Measurements from ENCODE around the gene JADE1. TPM values are rescaled to one million over a fixed set of nuclear protein-coding genes. Genes with fewer than 3 reads are reported as not detected.

Gene JADE1
- polyA plus RNA-seq, 1 of the 3 experiments (the other 2 are of a cell fraction), result 9.1 TPM

DNA sequence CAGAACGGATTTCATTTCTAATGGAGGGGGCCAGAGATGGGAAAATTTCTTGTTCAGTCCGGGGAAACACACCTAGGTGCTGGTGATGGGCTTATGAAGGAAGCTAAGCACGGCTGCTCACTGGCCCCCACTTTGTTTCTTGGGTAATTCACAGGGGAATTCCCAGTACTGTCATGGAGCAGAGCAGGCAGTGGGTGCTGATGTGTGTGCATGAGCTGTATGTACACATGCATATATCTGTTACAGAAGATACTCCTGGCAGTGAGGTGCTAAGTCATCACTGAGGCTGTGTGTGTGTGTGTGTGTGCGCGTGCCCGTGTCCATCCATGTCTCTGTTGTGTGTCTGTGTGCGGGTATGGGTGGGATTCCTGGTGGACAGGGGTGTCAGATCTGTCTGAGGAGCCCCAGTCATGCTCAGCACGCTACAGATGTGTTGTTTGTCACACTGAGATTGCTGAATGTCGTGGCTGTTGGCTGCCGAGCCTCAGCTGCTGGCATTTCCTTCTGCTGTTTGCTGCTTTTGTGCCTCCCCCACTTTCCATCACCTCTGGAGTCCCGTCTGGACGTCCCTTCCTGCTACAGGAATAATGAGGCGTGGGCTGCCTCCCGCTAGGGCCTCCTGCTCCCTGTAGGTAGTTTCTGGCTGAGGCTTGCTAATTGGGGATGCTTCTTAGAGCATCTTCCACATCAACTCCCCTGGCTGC lies 53.3 kb downstream of the JADE1 start:
- Histone ChIP-seq H3K4me3 (ENCODE audit: low read depth in 2 of 2, low read length in 1 of 2) (no peak overlapping the region), H3K27ac (ENCODE audit: low read depth in 2 of 2, low read length in 1 of 2) (no peak overlapping the region; a peak in 1 of 4 replicates), H3K4me2 (no peak overlapping the region), H3K9me3 (no peaks in the 10 kb centered on the region), H3K27me3 (ENCODE audit: insufficient read depth) (no peaks in the 10 kb centered on the region), H3K9me2 (no peaks in the 10 kb centered on the region), H2AFZ (ENCODE audit: low read depth) (no peak overlapping the region), H3K79me2 (ENCODE audit: insufficient read depth) (peaks cover 7% of the 10 kb centered on the region; the same call in 1 of the 2 replicates), H3K36me3 (replicated peaks in 1 of 2; ENCODE audit: control insufficient read depth in 1 of 2, insufficient read depth in 2 of 2, low read length in 1 of 2) (peaks cover 30 to 78% of the 10 kb centered on the region in 2 experiments), H3K4me1 (ENCODE audit: control insufficient read depth in 1 of 2, insufficient read depth in 2 of 2, low read depth in 1 of 2, low read length in 1 of 2) (peaks cover 0 to 23% of the 10 kb centered on the region in 2 experiments; a peak in 1 of 4 replicates), H3F3A (replicated peaks; ENCODE audit: insufficient read depth) (no peaks in the 10 kb centered on the region), H4K20me1 (ENCODE audit: insufficient read depth) (no peaks in the 10 kb centered on the region), H3K9ac (no peak overlapping the region)
- no peak for DNase-seq
- WGBS (ENCODE audit: low lambda C conversion rate), result 88% methylated on average over 11 of the region's 14 CpGs
- CTCF ChIA-PET, result interaction anchor here (0.6 to 2.6 kb wide), 34 partner anchors 8 to 672 kb away, joined by 3 to 15 read pairs (median 4); partner anchors contain the start of gene JADE1
- POLR2A ChIA-PET, result interaction anchor here (1.0 kb wide), 1 partner anchor 50 kb away, joined by 3 read pairs; no protein-coding TSS in a partner anchor
- TF ChIP-seq MEF2A (IDR thresholded peaks at IDR 0.05; ENCODE audit: borderline replicate concordance, low read depth), result no peak
- no peak for TF ChIP-seq PBX3 (IDR thresholded peaks at IDR 0.05)
- TF ChIP-seq SMC3 (IDR thresholded peaks at IDR 0.05; ENCODE audit: low read depth, low read length), result no peak
- TF ChIP-seq, protein P1, sequence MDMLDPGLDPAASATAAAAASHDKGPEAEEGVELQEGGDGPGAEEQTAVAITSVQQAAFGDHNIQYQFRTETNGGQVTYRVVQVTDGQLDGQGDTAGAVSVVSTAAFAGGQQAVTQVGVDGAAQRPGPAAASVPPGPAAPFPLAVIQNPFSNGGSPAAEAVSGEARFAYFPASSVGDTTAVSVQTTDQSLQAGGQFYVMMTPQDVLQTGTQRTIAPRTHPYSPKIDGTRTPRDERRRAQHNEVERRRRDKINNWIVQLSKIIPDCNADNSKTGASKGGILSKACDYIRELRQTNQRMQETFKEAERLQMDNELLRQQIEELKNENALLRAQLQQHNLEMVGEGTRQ (IDR thresholded peaks at IDR 0.05; ENCODE audit: borderline replicate concordance, low read depth, low read length), result no peak
- no peak for TF ChIP-seq USF1 (IDR thresholded peaks at IDR 0.05; ENCODE audit: borderline replicate concordance, low read depth)
- no peak for TF ChIP-seq RXRA (IDR thresholded peaks at IDR 0.05; ENCODE audit: borderline replicate concordance, low read depth)
- no peak for TF ChIP-seq JUND (IDR thresholded peaks at IDR 0.05)
- no peak for TF ChIP-seq ELF1 (IDR thresholded peaks at IDR 0.05)
- TF ChIP-seq NFIC (IDR thresholded peaks at IDR 0.05; ENCODE audit: borderline replicate concordance), result no peak
- no peak for TF ChIP-seq EZH2phosphoT487 (IDR thresholded peaks at IDR 0.05; ENCODE audit: borderline replicate concordance, low read depth)
- TF ChIP-seq TCF12 (IDR thresholded peaks at IDR 0.05), result no peak
- no peak for TF ChIP-seq MXI1 (IDR thresholded peaks at IDR 0.05; ENCODE audit: low read depth, low read length)

DNA sequence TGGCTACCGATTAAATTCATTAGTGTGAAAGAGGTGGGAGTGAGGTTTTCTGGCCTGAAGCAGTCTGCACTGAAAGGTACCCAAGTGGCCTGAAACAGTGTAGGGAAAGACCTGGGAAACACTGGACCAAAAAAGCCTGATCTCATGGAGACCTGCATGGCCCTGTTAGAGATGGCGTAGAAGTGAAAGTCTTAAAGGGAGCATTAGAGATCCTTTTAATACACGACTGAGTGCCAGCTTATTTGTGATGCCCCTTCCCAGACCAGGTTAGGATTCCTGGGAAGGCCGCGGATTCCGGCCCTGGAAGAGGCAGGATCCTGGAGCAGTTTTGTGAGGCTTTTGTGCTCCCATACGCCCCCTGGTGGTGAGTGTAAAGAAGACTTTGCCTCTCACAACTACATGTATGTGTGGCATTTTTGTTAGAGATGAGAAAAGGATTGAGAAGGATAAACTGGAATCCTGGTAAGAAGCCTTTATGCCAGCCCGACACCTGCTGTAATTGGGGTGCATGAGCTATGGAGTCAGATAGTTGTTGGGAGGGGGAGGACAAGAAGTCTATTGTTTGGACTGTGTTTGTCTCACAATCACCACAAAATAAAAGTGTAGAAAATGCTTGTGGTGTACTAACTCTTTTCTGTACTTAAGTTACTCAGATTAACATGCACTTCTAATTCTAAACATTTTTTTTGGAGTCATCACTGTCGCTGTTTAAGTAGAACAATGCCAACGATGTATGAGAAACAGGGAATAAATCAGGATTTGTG lies 54.0 kb downstream of the JADE1 start:
- H3K4me2 ChIP-seq, result no peak overlapping the region
- H3K9ac ChIP-seq, result no peak overlapping the region
- H3K27me3 ChIP-seq (ENCODE audit: insufficient read depth), result no peaks in the 10 kb centered on the region
- ChIA-PET POLR2A (no interaction called here), CTCF (interaction anchor here (0.6 to 2.6 kb wide), 34 partner anchors 8 to 673 kb away, joined by 3 to 15 read pairs (median 4); partner anchors contain the start of gene JADE1)
- H3K27ac ChIP-seq (ENCODE audit: low read depth in 2 of 2, low read length in 1 of 2), result peak overlapping the region in 1 of 2 experiments; percentile 12; a peak in 1 of 4 replicates
- H3K4me1 ChIP-seq (ENCODE audit: control insufficient read depth in 1 of 2, insufficient read depth in 2 of 2, low read depth in 1 of 2, low read length in 1 of 2), result peaks cover 0 to 23% of the 10 kb centered on the region in 2 experiments; a peak in 1 of 4 replicates
- H3K4me3 ChIP-seq (ENCODE audit: low read depth in 2 of 2, low read length in 1 of 2), result peak overlapping the region in 1 of 2 experiments; percentile 21; a peak in 1 of 4 replicates
- H3K9me3 ChIP-seq, result no peaks in the 10 kb centered on the region
- DNase-seq, result peak; percentile 70
- WGBS (ENCODE audit: low lambda C conversion rate), result 49% methylated on average over 10 of the region's 10 CpGs
- no peaks in the 10 kb centered on the region for H4K20me1 ChIP-seq (ENCODE audit: insufficient read depth)
- no peaks in the 10 kb centered on the region for H3K9me2 ChIP-seq
- no peak overlapping the region for H2AFZ ChIP-seq (ENCODE audit: low read depth)
- peaks cover 7% of the 10 kb centered on the region; the same call in 1 of the 2 replicates for H3K79me2 ChIP-seq (ENCODE audit: insufficient read depth)
- peaks cover 34 to 80% of the 10 kb centered on the region in 2 experiments for H3K36me3 ChIP-seq (replicated peaks in 1 of 2; ENCODE audit: control insufficient read depth in 1 of 2, insufficient read depth in 2 of 2, low read length in 1 of 2)
- no peaks in the 10 kb centered on the region for H3F3A ChIP-seq (replicated peaks; ENCODE audit: insufficient read depth)
- TF ChIP-seq USF1 (IDR thresholded peaks at IDR 0.05; ENCODE audit: borderline replicate concordance, low read depth) (no peak), RAD21 (IDR thresholded peaks at IDR 0.05; ENCODE audit: low read length) (peak; percentile 80), NFIC (IDR thresholded peaks at IDR 0.05; ENCODE audit: borderline replicate concordance) (no peak), CHD2 (IDR thresholded peaks at IDR 0.05; ENCODE audit: low read length, partially characterized antibody) (no peak)
- TF ChIP-seq, protein P2, sequence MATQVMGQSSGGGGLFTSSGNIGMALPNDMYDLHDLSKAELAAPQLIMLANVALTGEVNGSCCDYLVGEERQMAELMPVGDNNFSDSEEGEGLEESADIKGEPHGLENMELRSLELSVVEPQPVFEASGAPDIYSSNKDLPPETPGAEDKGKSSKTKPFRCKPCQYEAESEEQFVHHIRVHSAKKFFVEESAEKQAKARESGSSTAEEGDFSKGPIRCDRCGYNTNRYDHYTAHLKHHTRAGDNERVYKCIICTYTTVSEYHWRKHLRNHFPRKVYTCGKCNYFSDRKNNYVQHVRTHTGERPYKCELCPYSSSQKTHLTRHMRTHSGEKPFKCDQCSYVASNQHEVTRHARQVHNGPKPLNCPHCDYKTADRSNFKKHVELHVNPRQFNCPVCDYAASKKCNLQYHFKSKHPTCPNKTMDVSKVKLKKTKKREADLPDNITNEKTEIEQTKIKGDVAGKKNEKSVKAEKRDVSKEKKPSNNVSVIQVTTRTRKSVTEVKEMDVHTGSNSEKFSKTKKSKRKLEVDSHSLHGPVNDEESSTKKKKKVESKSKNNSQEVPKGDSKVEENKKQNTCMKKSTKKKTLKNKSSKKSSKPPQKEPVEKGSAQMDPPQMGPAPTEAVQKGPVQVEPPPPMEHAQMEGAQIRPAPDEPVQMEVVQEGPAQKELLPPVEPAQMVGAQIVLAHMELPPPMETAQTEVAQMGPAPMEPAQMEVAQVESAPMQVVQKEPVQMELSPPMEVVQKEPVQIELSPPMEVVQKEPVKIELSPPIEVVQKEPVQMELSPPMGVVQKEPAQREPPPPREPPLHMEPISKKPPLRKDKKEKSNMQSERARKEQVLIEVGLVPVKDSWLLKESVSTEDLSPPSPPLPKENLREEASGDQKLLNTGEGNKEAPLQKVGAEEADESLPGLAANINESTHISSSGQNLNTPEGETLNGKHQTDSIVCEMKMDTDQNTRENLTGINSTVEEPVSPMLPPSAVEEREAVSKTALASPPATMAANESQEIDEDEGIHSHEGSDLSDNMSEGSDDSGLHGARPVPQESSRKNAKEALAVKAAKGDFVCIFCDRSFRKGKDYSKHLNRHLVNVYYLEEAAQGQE (IDR thresholded peaks at IDR 0.05; ENCODE audit: low read depth, low read length), result no peak

Data from SK-N-SH (cell line).